ENCODE measurements around the gene CLIC4. TPM values are rescaled to one million over a fixed set of nuclear protein-coding genes. Genes with fewer than 3 reads are reported as not detected.
"Not testable (repeated sequence)": the region's sequence is repeated elsewhere in the genome, so short reads cannot be mapped to it uniquely, and the experiment has no call there.

The CLIC4 gene
- total RNA-seq, 2 experiments from 2014 or later: 7.1 to 7.7 TPM

DNA sequence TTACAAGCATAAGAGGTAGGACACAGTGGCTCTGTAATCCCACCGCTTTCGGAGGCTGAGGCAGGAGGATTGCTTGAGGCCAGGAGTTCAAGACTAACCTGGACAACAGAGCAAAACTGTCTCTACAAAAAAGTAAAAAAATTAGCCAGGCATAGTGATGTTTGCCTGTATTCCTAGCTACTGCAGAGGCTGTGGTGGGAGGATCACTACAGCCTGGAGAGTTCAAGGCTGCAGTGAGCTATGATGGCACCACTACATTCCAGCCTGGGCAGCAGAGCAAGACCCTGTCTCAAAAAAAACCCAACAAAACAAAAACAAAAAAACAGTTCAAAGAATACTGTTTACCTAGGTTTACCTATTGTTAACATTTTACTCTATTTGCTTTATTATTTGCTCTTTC, 37.4 kb downstream of the CLIC4 start:
- Mint-ChIP-seq H3K4me1 (ENCODE audit: low read depth) (no peaks in the 10 kb centered on the region), H3K9me3 (ENCODE audit: insufficient read depth) (no peaks in the 10 kb centered on the region), H3K36me3 (ENCODE audit: low read depth) (no peaks in the 10 kb centered on the region), H3K27me3 (ENCODE audit: low read depth) (peaks cover 15% of the 10 kb centered on the region), H3K27ac (no peak overlapping the region), H3K4me3 (no peak overlapping the region)
- no peak for ATAC-seq
- POLR2A ChIA-PET: no interaction called here
- CTCF ChIA-PET: no interaction called here
- no peak for DNase-seq

DNA sequence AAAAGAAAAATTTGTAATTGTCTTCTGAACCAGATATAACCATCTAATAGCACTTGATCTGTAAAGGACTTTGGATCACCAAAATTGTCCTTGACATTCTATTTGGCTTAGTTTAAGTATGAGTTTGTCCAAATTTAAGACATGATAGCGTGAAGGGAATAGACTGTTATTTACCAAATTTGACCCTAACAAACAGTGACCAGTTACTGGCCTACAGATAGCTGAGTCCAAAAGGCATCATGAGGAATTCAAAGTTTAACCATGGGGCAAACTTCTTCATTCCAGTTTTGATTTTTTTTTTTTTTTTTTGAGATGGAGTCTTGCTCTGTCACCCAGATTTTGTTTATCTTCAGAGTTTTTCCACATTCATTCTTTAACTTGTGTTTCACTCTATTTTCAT, 38.5 kb downstream of the CLIC4 start:
- ATAC-seq (no peak), DNase-seq (no peak)
- ChIA-PET POLR2A (no interaction called here), CTCF (interaction anchor here (1.1 kb wide), 1 partner anchor 47 kb away, joined by 4 read pairs; no protein-coding TSS in a partner anchor)
- Mint-ChIP-seq H3K27ac (no peak overlapping the region), H3K27me3 (ENCODE audit: low read depth) (peaks cover 15% of the 10 kb centered on the region), H3K4me1 (ENCODE audit: low read depth) (no peaks in the 10 kb centered on the region), H3K9me3 (ENCODE audit: insufficient read depth) (no peaks in the 10 kb centered on the region), H3K36me3 (ENCODE audit: low read depth) (no peaks in the 10 kb centered on the region), H3K4me3 (no peak overlapping the region)

DNA sequence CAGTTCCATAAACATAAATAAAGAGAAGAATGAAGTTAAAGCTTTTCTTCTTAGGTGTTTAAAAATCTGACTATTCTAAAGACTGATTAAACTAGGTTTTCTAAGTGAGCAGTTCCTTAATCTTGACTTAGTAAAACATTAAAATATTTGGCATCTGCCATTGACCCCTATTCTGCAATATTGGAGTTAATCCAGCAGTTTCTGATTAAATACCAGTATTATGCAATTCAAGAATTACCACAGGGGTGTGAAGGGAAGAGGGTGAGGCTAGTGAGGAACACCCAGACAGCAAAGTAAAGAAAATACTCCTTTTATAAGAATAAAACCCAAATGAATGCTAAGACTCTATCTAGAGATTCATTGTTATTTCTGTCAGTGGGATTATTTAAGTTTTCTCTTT, 40.9 kb downstream of the CLIC4 start:
- Mint-ChIP-seq H3K4me3 (no peak overlapping the region), H3K4me1 (ENCODE audit: low read depth) (no peaks in the 10 kb centered on the region), H3K9me3 (ENCODE audit: insufficient read depth) (no peaks in the 10 kb centered on the region), H3K36me3 (ENCODE audit: low read depth) (no peaks in the 10 kb centered on the region), H3K27me3 (ENCODE audit: low read depth) (peaks cover 10% of the 10 kb centered on the region), H3K27ac (no peak overlapping the region)
- ATAC-seq: no peak
- no peak for DNase-seq
- ChIA-PET CTCF (interaction anchor here (1.2 kb wide), 1 partner anchor 98 kb away, joined by 3 read pairs; no protein-coding TSS in a partner anchor), POLR2A (no interaction called here)

DNA sequence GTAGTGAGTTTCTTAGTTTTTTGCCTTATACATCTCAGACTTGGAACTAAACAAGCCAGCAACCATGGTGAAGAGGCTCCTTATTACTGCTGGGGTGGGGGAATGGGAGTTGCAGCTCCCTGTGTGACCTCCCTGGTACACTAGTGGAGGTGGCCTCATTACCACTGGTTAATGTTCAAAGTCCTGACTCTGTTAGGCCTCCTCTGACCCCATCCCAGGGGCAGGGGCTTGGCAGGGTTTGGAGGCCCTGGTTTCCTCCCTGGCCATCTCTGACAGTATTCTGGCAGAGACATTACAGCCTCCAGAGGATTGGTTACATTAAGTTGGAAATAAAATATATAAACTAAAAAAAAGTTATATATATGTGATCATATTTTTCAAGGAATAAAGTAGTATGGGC, 45.2 kb downstream of the CLIC4 start:
- ATAC-seq: no peak
- no peaks in the 10 kb centered on the region for H3K36me3 Mint-ChIP-seq (ENCODE audit: low read depth)
- no peak overlapping the region for H3K4me3 Mint-ChIP-seq
- H3K4me1 Mint-ChIP-seq (ENCODE audit: low read depth): no peaks in the 10 kb centered on the region
- POLR2A ChIA-PET: no interaction called here
- peaks cover 7% of the 10 kb centered on the region for H3K27me3 Mint-ChIP-seq (ENCODE audit: low read depth)
- CTCF ChIA-PET: no interaction called here
- H3K9me3 Mint-ChIP-seq (ENCODE audit: insufficient read depth): no peaks in the 10 kb centered on the region
- H3K27ac Mint-ChIP-seq: no peak overlapping the region
- no peak for DNase-seq

DNA sequence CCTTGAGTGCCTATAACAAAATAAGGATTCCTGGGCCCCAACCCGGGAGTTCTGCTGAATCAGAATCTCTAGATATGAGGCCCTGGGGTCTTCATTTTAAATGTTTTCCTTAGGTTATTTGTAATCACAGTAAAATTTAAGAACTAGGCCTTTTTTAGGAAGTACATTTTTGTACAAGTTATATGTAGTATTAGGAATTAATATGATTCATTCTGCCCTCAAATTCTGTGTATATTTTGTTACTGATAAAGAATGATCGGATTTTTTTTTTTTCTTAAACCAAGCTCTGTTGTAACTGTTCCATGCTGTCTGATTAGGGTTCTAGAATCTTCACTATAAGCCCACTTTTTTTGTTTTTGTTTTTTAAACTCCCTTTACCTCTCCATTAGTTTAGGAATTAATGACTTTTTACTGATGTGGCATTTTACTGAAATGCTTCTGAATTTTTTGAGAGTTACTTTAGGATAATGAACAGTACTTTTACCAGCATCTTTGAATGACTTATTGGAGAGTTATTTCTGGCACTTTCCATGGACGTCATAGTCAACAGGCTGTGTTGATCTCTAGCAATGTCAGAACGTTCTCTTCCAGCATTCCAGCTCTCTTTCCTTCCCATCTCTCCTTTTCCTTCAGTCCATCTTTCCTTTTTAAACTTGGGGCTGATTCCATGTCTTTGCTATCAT, 48.3 kb downstream of the CLIC4 start:
- no peak for DNase-seq
- no peak overlapping the region for H3K27ac Mint-ChIP-seq
- ATAC-seq: no peak
- no peaks in the 10 kb centered on the region for H3K9me3 Mint-ChIP-seq (ENCODE audit: insufficient read depth)
- H3K4me3 Mint-ChIP-seq: no peak overlapping the region
- POLR2A ChIA-PET: no interaction called here
- H3K27me3 Mint-ChIP-seq (ENCODE audit: low read depth): peaks cover 7% of the 10 kb centered on the region
- H3K4me1 Mint-ChIP-seq (ENCODE audit: low read depth): no peaks in the 10 kb centered on the region
- H3K36me3 Mint-ChIP-seq (ENCODE audit: low read depth): peaks cover 3% of the 10 kb centered on the region
- CTCF ChIA-PET: interaction anchor here (1.5 kb wide), 1 partner anchor 105 kb away, joined by 5 read pairs; no protein-coding TSS in a partner anchor

DNA sequence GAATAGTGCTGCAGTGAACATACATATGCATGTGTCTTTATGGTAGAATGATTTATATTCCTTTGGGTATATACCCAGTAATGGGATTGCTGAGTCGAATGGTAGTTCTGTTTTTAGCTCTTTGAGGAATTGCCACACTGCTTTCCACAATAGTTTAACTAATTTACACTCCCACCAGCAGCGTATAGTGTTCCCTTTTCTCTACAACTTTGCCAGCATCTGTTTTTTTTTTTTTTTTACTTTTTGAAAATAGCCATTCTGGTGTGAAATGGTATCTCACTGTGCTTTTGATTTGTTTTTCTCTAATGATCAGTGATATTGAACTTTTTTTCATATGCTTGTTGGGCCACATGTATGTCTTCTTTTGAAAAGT, 48.9 kb downstream of the CLIC4 start:
- H3K27me3 Mint-ChIP-seq (ENCODE audit: low read depth); H3K4me1 Mint-ChIP-seq (ENCODE audit: low read depth); H3K4me3 Mint-ChIP-seq; H3K9me3 Mint-ChIP-seq (ENCODE audit: insufficient read depth); H3K27ac Mint-ChIP-seq; POLR2A ChIA-PET; H3K36me3 Mint-ChIP-seq (ENCODE audit: low read depth); DNase-seq; ATAC-seq: not testable (repeated sequence)
- CTCF ChIA-PET: interaction anchor here (1.5 kb wide), 1 partner anchor 106 kb away, joined by 5 read pairs; no protein-coding TSS in a partner anchor

DNA sequence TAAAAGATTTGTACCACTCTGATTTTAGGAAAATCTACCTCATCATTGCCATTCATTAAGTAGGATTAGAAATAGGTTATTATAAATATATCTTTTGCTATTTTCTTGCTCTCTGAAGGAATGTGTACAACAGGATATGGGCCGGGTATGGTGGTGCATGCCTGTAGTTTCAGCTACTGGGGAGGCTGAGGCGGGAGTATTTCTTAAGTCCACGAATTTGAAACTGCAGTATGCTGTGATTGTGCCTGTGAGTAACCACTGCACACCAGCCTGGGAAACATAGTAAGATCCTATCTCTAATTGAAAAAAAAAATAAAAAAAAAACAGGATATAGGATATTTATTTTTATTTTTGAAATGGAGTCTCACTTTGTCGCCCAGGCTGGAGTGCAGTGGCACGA, 50.0 kb downstream of the CLIC4 start:
- Mint-ChIP-seq H3K27me3 (ENCODE audit: low read depth) (peaks cover 7% of the 10 kb centered on the region), H3K9me3 (ENCODE audit: insufficient read depth) (no peaks in the 10 kb centered on the region), H3K27ac (no peak overlapping the region), H3K4me3 (no peak overlapping the region), H3K4me1 (ENCODE audit: low read depth) (no peaks in the 10 kb centered on the region), H3K36me3 (ENCODE audit: low read depth) (peaks cover 3% of the 10 kb centered on the region)
- no peak for DNase-seq
- ATAC-seq: no peak
- POLR2A ChIA-PET: no interaction called here
- CTCF ChIA-PET: no interaction called here

DNA sequence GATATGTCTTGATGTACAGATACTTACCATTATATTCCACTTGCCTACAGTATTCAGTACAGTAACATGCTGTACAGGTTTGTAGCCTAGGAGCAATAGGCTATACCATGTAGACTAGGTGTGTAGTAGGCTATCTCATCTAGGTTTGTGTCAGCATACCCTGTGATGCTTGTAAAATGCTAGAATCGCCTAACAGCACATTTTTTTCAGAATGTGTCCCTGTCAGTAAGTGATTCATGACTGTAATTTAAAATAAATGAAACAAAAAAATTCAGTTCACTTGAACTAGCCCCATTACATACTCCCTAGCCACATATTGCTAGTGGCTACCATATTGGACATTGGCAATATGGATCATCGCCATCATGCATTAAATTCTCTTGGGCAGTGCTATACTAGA, 51.3 kb downstream of the CLIC4 start:
- CTCF ChIA-PET: no interaction called here
- POLR2A ChIA-PET: no interaction called here

DNA sequence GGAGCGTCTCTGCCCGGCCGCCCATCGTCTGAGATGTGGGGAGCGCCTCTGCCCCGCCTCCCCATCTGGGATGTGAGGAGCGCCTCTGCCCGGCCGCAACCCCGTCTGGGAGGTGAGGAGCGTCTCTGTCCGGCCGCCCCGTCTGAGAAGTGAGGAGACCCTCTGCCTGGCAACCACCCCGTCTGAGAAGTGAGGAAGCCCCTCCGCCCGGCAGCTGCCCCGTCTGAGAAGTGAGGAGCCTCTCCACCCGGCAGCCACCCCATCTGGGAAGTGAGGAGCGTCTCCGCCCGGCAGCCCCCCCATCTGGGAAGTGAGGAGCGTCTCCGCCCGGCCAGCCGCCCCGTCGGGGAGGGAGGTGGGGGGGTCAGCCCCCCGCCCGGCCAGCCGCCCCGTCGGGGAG, 54.0 kb downstream of the CLIC4 start:
- DNase-seq; H3K4me3 Mint-ChIP-seq; H3K27me3 Mint-ChIP-seq (ENCODE audit: low read depth); CTCF ChIA-PET; H3K9me3 Mint-ChIP-seq (ENCODE audit: insufficient read depth); H3K27ac Mint-ChIP-seq; ATAC-seq; POLR2A ChIA-PET; H3K36me3 Mint-ChIP-seq (ENCODE audit: low read depth); H3K4me1 Mint-ChIP-seq (ENCODE audit: low read depth): not testable (repeated sequence)

More for the DNA sequence above, 51.3 kb downstream of the CLIC4 start:
- ATAC-seq (no peak), DNase-seq (no peak)
- Mint-ChIP-seq H3K4me3 (no peak overlapping the region), H3K27ac (no peak overlapping the region), H3K27me3 (ENCODE audit: low read depth) (peaks cover 7% of the 10 kb centered on the region), H3K9me3 (ENCODE audit: insufficient read depth) (no peaks in the 10 kb centered on the region), H3K4me1 (ENCODE audit: low read depth) (no peaks in the 10 kb centered on the region), H3K36me3 (ENCODE audit: low read depth) (peaks cover 3% of the 10 kb centered on the region)

DNA sequence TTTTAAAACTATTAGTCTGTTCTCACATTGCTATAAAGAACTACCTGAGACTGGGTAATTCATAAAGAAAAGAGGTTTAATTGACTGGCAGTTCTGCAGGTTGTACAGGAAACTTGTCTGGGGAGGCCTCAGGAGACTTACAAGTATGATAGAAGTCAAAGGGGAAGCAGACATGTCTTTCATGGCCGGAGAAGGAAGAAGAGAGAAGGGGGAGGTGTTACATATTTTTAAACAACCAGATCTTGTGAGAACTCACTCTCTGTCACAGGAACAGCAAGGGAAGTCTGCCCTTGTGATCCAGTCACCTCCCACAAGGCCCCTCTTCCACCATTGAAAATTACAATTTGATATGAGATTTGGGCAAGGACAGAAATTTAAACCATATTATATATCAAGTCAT, 55.9 kb downstream of the CLIC4 start:
- no peak overlapping the region for H3K27ac Mint-ChIP-seq
- no peak overlapping the region for H3K4me3 Mint-ChIP-seq
- peaks cover 3% of the 10 kb centered on the region for H3K27me3 Mint-ChIP-seq (ENCODE audit: low read depth)
- ATAC-seq (no peak), DNase-seq (no peak)
- H3K36me3 Mint-ChIP-seq (ENCODE audit: low read depth): peaks cover 3% of the 10 kb centered on the region
- no peaks in the 10 kb centered on the region for H3K9me3 Mint-ChIP-seq (ENCODE audit: insufficient read depth)
- peaks cover 2% of the 10 kb centered on the region for H3K4me1 Mint-ChIP-seq (ENCODE audit: low read depth)
- POLR2A ChIA-PET: no interaction called here
- CTCF ChIA-PET: interaction anchor here (1.6 kb wide), 1 partner anchor 29 kb away, joined by 3 read pairs; no protein-coding TSS in a partner anchor

DNA sequence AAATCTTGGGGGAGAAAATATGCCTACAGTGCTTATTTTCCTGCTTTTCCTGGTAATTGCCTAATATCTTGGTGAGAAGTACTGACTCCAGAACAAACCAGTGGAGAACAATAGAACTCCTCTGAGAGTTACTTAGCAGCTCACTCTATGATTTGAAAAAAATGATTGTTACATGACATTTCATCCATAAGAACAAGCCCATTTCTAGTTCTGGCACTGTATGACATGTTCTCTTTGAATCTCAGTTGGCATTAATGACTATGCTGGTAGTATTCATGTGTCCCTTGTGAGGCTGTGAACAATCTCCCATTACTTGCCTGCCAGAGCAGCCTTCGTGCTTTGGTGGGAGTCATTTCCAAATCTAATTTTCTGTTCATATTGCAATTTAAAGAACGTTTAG, 58.0 kb downstream of the CLIC4 start:
- DNase-seq (no peak), ATAC-seq (no peak)
- Mint-ChIP-seq H3K36me3 (ENCODE audit: low read depth) (peaks cover 3% of the 10 kb centered on the region), H3K4me3 (no peak overlapping the region), H3K4me1 (ENCODE audit: low read depth) (peaks cover 2% of the 10 kb centered on the region), H3K27ac (no peak overlapping the region), H3K9me3 (ENCODE audit: insufficient read depth) (no peaks in the 10 kb centered on the region), H3K27me3 (ENCODE audit: low read depth) (peaks cover 3% of the 10 kb centered on the region)
- ChIA-PET CTCF (interaction anchor here (1.1 kb wide), 1 partner anchor 27 kb away, joined by 3 read pairs; no protein-coding TSS in a partner anchor), POLR2A (no interaction called here)

DNA sequence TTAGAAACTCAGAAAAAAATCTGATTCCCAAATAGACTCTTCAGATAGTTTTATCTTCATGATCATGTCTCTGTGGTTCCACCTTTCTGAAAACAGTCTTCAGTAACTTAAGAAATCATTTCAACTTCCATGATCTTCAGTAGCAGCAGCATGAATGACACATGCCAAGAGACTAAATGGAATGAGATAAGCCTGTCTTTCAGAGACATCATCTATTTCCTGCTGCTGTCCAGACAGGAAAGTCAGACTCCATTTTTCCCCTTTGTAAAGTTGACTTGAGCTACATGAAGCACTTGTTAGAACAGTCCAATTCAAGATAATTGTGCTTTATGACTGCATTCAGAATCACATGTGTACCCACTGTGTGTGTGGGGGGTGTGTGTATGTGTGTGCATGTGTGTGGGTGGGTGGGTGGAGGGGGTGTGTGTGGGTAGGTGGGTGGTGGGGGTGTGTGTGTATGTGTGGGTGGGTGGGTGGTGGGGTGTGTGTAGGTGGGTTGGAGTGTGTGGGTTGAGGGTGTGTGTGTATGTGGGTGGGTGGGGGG, 58.8 kb downstream of the CLIC4 start:
- CTCF ChIA-PET: interaction anchor here (1.1 kb wide), 1 partner anchor 26 kb away, joined by 3 read pairs; no protein-coding TSS in a partner anchor
- Mint-ChIP-seq H3K4me1 (ENCODE audit: low read depth) (peaks cover 2% of the 10 kb centered on the region), H3K4me3 (no peak overlapping the region), H3K36me3 (ENCODE audit: low read depth) (no peaks in the 10 kb centered on the region), H3K27ac (no peak overlapping the region), H3K27me3 (ENCODE audit: low read depth) (peaks cover 3% of the 10 kb centered on the region), H3K9me3 (ENCODE audit: insufficient read depth) (no peaks in the 10 kb centered on the region)
- POLR2A ChIA-PET: no interaction called here
- DNase-seq: no peak
- no peak for ATAC-seq

All from activated CD8-positive, alpha-beta T cell treated with anti-CD3 and anti-CD28 coated beads, Interleukin-2, amount 10 ng/mL, durations not matched to agents 7 days and 5 days (primary cell).